ENCODE results near the gene EPO.
"Not testable (repeated sequence)": the region's sequence is repeated elsewhere in the genome, so short reads cannot be mapped to it uniquely, and the experiment has no call there.

The EPO gene

DNA sequence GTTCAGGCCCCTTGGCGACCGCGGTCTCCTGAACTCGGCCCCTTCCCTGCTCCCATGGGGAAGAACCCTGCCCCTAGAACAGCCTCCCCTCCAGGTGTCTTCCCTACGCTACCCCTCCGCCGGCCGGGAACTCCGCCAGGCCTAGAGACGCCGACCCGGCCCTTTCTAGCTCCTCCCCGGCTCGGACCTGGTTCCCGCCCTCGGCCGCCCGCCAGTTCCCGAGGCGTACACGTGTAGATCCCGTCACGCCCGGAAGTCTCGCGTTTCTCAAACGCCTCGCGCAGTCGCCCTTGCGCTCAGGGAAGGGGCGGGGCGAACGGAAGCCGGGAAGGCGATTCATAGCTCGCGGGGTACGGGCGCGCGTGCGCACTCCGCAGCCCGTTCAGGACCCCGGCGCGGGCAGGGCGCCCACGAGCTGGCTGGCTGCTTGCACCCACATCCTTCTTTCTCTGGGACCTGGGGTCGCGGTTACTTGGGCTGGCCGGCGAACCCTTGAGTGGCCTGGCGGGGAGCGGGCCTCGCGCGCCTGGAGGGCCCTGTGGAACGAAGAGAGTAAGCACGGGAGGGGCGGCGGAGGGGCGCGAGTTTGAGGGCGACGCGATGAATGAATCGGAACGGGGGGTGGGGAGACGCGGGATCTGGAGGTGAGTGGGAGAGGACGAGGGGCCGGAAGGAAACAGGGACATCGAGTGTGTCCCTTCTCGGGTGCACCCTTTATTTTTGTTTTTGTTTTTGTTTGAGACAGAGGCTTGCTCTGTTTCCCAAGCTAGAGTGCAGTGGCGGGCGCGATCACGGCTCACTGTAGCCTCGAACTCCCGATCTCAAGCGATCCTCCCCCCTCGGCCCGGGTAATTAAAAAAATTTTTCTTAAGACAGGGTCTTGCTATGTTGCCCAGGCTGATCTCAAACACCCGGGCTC, 14.3 kb upstream of the EPO start, which contains the start of gene POP7:
POP7 (plus strand) TSS at position 369 of the 919 bp plus-strand sequence. CDS start 710 bp downstream, outside the sequence.
- peak; percentile 98 for DNase-seq (ENCODE audit: low read depth)

DNA sequence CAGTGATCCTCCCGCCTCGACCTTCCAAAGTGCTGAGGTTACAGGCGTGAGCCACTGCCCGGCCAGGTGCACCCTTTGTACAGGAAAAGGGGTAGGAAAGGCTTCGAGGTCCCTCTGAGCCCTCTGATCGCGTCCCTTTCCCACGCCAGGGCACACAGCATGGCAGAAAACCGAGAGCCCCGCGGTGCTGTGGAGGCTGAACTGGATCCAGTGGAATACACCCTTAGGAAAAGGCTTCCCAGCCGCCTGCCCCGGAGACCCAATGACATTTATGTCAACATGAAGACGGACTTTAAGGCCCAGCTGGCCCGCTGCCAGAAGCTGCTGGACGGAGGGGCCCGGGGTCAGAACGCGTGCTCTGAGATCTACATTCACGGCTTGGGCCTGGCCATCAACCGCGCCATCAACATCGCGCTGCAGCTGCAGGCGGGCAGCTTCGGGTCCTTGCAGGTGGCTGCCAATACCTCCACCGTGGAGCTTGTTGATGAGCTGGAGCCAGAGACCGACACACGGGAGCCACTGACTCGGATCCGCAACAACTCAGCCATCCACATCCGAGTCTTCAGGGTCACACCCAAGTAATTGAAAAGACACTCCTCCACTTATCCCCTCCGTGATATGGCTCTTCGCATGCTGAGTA, 13.5 kb upstream of the EPO start:
- no peak for DNase-seq (ENCODE audit: low read depth)

DNA sequence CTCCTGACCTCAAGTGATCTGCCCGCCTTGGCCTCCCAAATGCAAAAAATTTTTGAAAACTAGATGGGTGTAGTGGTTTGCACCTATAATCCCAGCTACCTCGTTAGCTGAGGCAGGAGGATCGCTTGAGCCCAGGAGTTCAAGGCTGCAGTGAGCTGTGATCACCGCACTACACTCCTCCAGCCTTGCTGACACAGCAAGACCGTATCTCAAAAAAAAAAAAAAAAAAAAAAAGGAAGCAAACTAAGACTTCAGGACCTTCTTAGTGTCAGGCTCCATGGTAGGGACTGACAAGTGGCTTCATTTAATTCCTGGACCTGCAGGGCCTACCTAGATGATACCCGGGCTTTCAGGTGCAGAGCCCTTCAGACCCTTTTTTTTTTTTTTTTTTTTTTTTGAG, 11.9 kb upstream of the EPO start:
- DNase-seq (ENCODE audit: low read depth), result no peak

GRCh38 chr7:100710452-100710851, 9.8 kb upstream of the EPO start:
- no peak for DNase-seq (ENCODE audit: low read depth)

DNA sequence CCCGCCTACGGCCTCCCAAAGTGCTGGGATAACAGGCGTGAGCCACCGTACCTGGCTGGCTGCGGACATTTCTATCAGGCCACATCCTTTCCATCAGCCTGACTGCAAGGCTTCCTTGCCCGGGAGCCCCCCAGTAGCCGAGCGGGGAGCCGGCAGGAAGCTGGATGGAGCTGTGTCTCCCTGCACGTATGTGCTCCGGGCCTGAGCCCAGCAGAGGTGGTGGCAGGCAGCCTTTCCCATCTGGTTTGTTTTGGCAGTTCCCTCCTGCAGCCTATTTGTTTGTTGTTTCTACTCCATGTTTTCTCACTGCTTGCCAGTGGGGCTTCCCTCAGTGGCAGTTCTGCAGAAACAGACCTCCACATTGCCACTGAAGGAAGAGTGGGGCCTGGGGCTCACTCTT, 8.9 kb upstream of the EPO start:
- DNase-seq (ENCODE audit: low read depth), result no peak

- no peak for DNase-seq (ENCODE audit: low read depth)
Observed at GRCh38 chr7:100714725-100715124, 5.5 kb upstream of the EPO start.

DNA sequence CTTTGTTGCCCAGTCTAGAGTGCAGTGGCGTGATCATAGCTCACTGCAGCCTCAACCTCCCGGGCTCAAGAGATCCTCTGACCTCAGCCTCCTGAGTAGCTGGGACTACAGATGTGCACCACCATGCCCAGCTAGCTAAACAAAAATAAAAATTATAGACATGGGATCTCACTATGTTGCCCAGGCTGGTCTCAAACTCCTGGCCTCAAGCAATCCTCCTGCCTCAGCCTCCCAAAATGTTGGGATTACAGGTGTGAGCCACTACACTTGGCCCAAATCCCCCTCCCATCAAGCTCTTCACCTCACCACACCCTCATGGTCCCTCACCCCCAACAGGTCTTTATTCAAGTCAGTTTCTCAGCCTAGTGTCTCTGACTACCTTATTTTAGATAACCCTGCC, 3.2 kb upstream of the EPO start:
- not testable (repeated sequence) for DNase-seq (ENCODE audit: low read depth)

- no peak for DNase-seq (ENCODE audit: low read depth)
Observed at GRCh38 chr7:100719523-100720278, 567 bp upstream of the EPO start.

DNA sequence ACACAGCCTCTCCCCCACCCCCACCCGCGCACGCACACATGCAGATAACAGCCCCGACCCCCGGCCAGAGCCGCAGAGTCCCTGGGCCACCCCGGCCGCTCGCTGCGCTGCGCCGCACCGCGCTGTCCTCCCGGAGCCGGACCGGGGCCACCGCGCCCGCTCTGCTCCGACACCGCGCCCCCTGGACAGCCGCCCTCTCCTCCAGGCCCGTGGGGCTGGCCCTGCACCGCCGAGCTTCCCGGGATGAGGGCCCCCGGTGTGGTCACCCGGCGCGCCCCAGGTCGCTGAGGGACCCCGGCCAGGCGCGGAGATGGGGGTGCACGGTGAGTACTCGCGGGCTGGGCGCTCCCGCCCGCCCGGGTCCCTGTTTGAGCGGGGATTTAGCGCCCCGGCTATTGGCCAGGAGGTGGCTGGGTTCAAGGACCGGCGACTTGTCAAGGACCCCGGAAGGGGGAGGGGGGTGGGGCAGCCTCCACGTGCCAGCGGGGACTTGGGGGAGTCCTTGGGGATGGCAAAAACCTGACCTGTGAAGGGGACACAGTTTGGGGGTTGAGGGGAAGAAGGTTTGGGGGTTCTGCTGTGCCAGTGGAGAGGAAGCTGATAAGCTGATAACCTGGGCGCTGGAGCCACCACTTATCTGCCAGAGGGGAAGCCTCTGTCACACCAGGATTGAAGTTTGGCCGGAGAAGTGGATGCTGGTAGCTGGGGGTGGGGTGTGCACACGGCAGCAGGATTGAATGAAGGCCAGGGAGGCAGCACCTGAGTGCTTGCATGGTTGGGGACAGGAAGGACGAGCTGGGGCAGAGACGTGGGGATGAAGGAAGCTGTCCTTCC, 620 bp downstream of the EPO start:
- no peak for DNase-seq (ENCODE audit: low read depth)

DNA sequence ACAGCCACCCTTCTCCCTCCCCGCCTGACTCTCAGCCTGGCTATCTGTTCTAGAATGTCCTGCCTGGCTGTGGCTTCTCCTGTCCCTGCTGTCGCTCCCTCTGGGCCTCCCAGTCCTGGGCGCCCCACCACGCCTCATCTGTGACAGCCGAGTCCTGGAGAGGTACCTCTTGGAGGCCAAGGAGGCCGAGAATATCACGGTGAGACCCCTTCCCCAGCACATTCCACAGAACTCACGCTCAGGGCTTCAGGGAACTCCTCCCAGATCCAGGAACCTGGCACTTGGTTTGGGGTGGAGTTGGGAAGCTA, 1.2 kb downstream of the EPO start:
- DNase-seq (ENCODE audit: low read depth), result no peak

GRCh38 chr7:100722480-100723212, 2.4 kb downstream of the EPO start:
- DNase-seq (ENCODE audit: low read depth), result no peak

DNA sequence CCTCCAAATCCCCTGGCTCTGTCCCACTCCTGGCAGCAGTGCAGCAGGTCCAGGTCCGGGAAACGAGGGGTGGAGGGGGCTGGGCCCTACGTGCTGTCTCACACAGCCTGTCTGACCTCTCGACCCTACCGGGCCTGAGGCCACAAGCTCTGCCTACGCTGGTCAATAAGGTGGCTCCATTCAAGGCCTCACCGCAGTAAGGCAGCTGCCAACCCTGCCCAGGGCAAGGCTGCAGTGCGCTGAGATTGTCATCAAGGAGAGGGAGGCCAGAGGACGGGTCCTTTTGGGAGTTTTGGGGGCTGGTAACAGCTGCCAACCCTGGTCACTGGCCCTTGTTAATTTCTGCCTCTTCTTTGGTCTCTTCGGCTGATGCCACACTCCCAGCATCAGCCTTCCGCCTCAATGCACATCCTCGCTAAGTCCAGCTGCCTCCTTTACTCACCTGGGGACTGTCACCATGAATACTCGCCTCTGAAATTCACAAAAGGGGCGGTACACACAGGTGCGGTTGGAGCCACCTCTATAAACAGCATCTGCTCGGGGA, 3.5 kb downstream of the EPO start:
- no peak for DNase-seq (ENCODE audit: low read depth)

DNA sequence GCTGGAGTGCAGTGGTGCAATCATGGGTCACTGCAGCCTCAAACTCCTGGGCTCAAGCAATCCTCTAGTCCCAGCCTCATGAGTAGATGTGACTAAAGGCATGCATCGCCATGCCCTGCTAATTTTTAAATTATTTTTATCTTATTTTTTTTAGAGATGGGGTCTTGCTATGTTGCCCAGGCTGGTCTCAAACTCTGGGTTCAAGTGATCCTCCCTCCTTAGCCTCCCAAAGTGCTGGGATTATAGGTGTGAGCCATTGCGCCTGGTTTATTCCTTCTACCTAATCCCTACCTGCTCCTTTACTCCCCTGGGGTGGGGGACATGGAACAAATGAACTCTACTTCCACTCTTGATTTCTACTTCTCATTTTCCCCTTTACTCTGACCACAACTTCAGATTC, 4.1 kb downstream of the EPO start:
- not testable (repeated sequence) for DNase-seq (ENCODE audit: low read depth)

- no peak for DNase-seq (ENCODE audit: low read depth)
Observed at GRCh38 chr7:100726996-100727761, 6.9 kb downstream of the EPO start.

GRCh38 chr7:100728196-100728595, 7.9 kb downstream of the EPO start:
- no peak for DNase-seq (ENCODE audit: low read depth)

DNA sequence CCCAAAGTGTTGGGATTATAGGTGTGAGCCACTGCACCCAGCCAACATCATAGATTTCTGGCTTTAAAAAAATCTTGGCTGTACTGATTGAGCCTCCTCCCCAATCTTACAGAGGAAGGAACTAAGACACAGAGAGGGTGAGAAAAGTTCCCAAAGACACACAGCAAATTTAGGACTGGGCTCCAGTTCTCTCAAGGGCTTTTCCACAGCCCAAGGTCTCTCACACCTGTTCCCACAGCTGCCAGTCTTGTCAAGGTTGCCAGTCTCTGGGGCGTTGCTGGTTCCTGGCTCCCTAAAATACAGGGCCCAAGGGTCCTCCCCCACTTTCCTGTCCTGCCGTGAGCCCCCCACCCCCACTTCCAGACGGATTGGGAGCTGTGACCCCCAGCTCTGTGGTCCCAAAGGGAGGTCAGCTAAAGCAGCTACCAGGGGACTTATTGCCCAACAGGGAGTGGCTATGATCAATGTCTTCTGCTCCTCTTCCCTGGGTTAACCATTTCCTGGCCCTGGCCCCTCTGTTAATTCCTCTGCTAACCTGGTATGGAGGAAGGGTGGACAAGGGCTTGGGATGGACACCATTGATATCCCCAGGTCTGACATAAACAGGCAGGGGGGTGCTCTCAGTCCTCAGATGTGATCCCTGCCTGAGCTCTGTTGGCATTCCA, 10.0 kb downstream of the EPO start:
- DNase-seq (ENCODE audit: low read depth), result no peak

- no peak for DNase-seq (ENCODE audit: low read depth)
Observed at GRCh38 chr7:100731937-100732636, 11.8 kb downstream of the EPO start.

DNA sequence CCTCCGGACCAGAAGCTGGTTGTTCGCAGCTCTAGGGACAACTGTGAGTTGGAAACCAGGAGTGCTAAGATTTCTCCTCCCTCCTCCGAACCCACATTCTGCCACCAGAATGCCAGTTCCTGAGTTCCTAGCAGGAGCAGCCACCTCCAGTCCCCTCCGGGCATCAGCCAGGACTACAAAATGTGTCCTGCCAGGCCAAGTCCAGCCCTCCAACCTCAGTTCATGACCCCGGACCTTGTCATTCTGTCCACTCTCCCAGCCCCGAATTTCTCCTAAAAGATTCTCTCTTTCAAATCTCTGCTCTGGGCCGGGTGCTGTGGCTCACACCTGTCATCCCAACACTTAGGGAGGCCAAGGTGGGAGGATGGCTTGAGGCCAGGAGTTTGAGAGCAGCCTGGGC, 15.5 kb downstream of the EPO start:
- DNase-seq (ENCODE audit: low read depth), result no peak

DNA sequence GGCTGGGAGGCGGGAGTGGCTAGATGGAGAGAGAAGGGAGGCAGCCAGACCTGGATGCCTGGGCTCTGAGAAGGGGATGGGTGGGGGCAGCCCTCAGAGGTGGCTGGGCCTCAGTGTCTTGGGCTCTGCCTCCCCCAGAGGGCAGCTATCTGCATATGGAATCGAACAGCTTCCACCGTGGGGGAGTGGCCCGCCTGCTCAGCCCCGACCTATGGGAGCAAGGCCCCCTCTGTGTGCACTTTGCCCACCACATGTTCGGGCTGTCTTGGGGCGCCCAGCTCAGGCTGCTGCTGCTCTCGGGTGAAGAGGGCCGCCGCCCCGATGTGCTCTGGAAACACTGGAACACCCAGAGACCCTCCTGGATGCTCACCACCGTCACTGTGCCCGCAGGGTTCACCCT, 16.4 kb downstream of the EPO start:
- DNase-seq (ENCODE audit: low read depth), result no peak

All from stimulated activated CD4-positive, alpha-beta T cell treated with anti-CD3 and anti-CD28 coated beads, Interleukin-2, amount 100 ng/mL, for 4 hours (primary cell).